A549 (cell line): ENCODE data around the gene ADAM12.

Experiments
- EP300 ChIP-seq, 2 experiments: fragments of >200 bp; sonication (Bioruptor Twin); formaldehyde crosslinking; IDR thresholded peaks; 2 replicates in 1 of 2; 3 replicates in 1 of 2; pipeline ENCODE4 v1.6.1; 2016 to 2017
- ESRRA ChIP-seq: fragments of 150-350 bp; IDR thresholded peaks from 2 replicates; pipeline ENCODE4 v1.6.1; 2014; ENCODE audit warnings: mild to moderate bottlenecking, low read length, borderline replicate concordance
- FOSL2 ChIP-seq, 2 experiments: fragments of 450-650 bp in 1 of 2; fragments of >200 bp in 1 of 2; sonication (Bioruptor Twin) in 1 of 2; formaldehyde crosslinking; IDR thresholded peaks; 2 replicates each; pipeline versions ENCODE4 v1.5.0 to v1.6.1; 2016 to 2020; ENCODE audit warnings: mild to moderate bottlenecking in 1 of 2, moderate library complexity in 1 of 2
- JUN ChIP-seq, 2 experiments: fragments of >200 bp; sonication (Bioruptor Twin); formaldehyde crosslinking; IDR thresholded peaks; 2 replicates in 1 of 2; 3 replicates in 1 of 2; pipeline ENCODE4 v1.6.1; 2016 to 2017
- JUNB ChIP-seq: fragments of >200 bp; sonication (Bioruptor Twin); formaldehyde crosslinking; IDR thresholded peaks from 2 replicates; pipeline ENCODE4 v1.6.1; 2016
- KDM5A ChIP-seq: fragments of 200-600 bp; sonication (generic); IDR thresholded peaks from 2 replicates; pipeline ENCODE4 v1.6.1; 2016; ENCODE audit warnings: antibody characterized with exemption, mild to moderate bottlenecking
- MAZ ChIP-seq: fragments of 150-350 bp; IDR thresholded peaks from 2 replicates; pipeline ENCODE4 v1.6.1; 2014; ENCODE audit warnings: antibody characterized with exemption, low read depth, low read length, borderline replicate concordance
- POLR2A ChIP-seq: IDR thresholded peaks from 2 replicates; pipeline ENCODE4 v1.6.1; 2012; ENCODE audit warnings: mild to moderate bottlenecking, low read length
- SMC3 ChIP-seq: fragments of >200 bp; sonication (Bioruptor Twin); formaldehyde crosslinking; IDR thresholded peaks from 3 replicates; pipeline ENCODE4 v1.6.1; 2018; ENCODE audit warnings: inconsistent platforms
- TF ChIP-seq, protein P1 (sequence below): fragments of >200 bp; sonication (Bioruptor Twin); formaldehyde crosslinking; IDR thresholded peaks from 3 replicates; pipeline ENCODE4 v1.5.1; 2016
- TF ChIP-seq, protein P2 (sequence below): fragments of >200 bp; sonication (Bioruptor Twin); formaldehyde crosslinking; IDR thresholded peaks from 2 replicates; pipeline ENCODE4 v1.6.1; 2016
- TF ChIP-seq, protein P3 (sequence below): IDR thresholded peaks from 2 replicates; pipeline ENCODE4 v1.6.1; 2012

DNA sequence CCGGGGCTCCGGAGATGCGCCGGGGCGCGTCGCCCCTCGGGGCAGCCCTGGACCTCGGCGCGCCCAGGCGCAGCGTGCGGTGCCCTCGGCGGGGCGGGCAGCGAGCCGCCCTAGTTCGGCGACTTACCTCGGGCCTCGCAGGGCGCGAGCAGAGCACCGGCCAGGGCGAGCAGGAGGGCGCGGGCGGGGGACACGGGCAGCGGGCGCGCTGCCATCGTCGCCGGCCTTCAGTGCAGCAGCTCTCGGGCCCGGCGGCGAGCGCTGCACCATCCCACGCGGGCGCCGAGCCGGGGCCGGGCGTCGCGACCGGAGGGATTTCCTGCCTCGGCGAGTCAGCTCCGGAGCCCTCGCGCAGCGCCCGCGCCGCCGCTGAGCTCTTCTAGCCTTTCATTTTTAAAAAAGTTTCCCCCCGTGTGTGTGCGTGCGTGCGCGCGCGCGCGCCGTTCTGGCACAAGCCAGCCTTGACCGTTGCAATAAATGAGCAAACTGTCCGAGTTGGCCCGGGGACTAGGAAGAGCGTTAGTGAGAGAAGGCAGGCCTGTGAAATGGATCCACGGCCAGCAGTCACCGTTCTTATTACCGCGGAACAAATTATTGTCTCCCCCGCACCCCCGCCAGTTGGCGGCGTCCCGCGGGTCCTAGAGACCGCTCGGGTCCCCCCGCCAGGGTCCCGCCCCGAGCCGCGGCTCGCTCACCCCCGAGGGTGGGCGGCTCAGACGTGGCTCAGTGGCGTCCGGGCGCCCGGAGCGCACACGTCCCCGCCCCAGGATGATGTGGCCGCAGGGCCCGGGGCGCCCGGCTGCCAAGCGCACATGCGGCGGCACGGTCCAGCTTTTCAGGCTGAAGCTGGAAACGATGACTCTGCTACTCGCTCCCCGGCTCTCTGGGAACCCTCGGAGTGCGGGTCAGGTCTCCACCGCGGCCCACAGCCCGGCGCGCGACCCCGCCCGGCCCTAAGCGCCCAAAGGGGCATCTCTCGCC is at the start of gene ADAM12:
- TF ChIP-seq, protein P1, sequence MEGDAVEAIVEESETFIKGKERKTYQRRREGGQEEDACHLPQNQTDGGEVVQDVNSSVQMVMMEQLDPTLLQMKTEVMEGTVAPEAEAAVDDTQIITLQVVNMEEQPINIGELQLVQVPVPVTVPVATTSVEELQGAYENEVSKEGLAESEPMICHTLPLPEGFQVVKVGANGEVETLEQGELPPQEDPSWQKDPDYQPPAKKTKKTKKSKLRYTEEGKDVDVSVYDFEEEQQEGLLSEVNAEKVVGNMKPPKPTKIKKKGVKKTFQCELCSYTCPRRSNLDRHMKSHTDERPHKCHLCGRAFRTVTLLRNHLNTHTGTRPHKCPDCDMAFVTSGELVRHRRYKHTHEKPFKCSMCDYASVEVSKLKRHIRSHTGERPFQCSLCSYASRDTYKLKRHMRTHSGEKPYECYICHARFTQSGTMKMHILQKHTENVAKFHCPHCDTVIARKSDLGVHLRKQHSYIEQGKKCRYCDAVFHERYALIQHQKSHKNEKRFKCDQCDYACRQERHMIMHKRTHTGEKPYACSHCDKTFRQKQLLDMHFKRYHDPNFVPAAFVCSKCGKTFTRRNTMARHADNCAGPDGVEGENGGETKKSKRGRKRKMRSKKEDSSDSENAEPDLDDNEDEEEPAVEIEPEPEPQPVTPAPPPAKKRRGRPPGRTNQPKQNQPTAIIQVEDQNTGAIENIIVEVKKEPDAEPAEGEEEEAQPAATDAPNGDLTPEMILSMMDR: 0 out of 3 replicates have a peak, but pooled peaks have one; percentile 5
- TF ChIP-seq, protein P2, sequence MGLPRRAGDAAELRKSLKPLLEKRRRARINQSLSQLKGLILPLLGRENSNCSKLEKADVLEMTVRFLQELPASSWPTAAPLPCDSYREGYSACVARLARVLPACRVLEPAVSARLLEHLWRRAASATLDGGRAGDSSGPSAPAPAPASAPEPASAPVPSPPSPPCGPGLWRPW: no peak
- TF ChIP-seq FOSL2 (IDR thresholded peaks at IDR 0.05): no peak
- no peak for TF ChIP-seq FOSL2 (CRISPR knock-in tag; IDR thresholded peaks at IDR 0.05)
- no peak for TF ChIP-seq KDM5A
- TF ChIP-seq POLR2A: no peak
- TF ChIP-seq JUNB: no peak
- TF ChIP-seq, protein P3, sequence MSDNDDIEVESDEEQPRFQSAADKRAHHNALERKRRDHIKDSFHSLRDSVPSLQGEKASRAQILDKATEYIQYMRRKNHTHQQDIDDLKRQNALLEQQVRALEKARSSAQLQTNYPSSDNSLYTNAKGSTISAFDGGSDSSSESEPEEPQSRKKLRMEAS: no peak; the same call in 1 of the 2 replicates
- TF ChIP-seq ESRRA: no peak
- TF ChIP-seq EP300 (IDR thresholded peaks at IDR 0.05): no peak
- no peak for TF ChIP-seq MAZ
- TF ChIP-seq JUN (IDR thresholded peaks at IDR 0.05): no peak; a peak in 1 of 5 replicates
- TF ChIP-seq SMC3: peak; percentile 31
